Caco-2 (cell line): ENCODE measurements around the gene FOXP1. TPM values are rescaled to one million over a fixed set of nuclear protein-coding genes. Genes with fewer than 3 reads are reported as not detected.

Experiments
- BruUV-seq: library from RNA; stranded (reverse); fragments of 400-500 nt; replicated peaks from 2 replicates; lab custom pipeline; 2021; lab: Mats Ljungman, UMichigan
- CTCF ChIA-PET: fragments of 300-600 bp; sonication (Branson Sonifier 250); formaldehyde crosslinking; loops from one replicate; lab custom pipeline; 2022; ENCODE audit warnings: antibody characterized with exemption; lab: Charles Lee
- POLR2A ChIA-PET: fragments of 300-600 bp; sonication (Branson Sonifier 250); formaldehyde crosslinking; loops from one replicate; lab custom pipeline; 2022; ENCODE audit warnings: antibody characterized with exemption; lab: Charles Lee
- DNase-seq, 2 experiments: peaks; one replicate each; pipeline versions ENCODE4 v3.0.0 to v3.0.0-alpha.2; 2020 to 2022
- H3K27me3 ChIP-seq: replicated peaks from 2 replicates; pipeline ENCODE4 v1.6.0; 2011; ENCODE audit warnings: low read length; ENCODE audit not compliant: control insufficient read depth, insufficient read depth
- H3K36me3 ChIP-seq: 2 replicates; pipeline ENCODE4 v1.5.1; 2011; ENCODE audit warnings: low read length; ENCODE audit not compliant: control insufficient read depth, insufficient read depth
- H3K4me1 ChIP-seq: fragments of 250-450 bp; sonication (Bioruptor Pico); 2 replicates; pipeline ENCODE4 v1.5.1; 2020; ENCODE audit warnings: mild to moderate bottlenecking
- H3K4me3 ChIP-seq: 2 replicates; pipeline ENCODE4 v1.5.1; 2011; ENCODE audit warnings: low read depth, mild to moderate bottlenecking, control low read depth, low read length
- H3K9me3 ChIP-seq: fragments of 250-450 bp; sonication (Bioruptor Pico); 2 replicates; pipeline ENCODE4 v1.5.1; 2020; ENCODE audit warnings: mild to moderate bottlenecking, moderate library complexity
- H3K27ac Mint-ChIP-seq: one replicate; pipeline ENCODE4 v1.8.0; 2022; ENCODE audit warnings: mixed read lengths; ENCODE audit not compliant: unreplicated experiment
- H3K27me3 Mint-ChIP-seq: one replicate; pipeline ENCODE4 v1.8.0; 2022; ENCODE audit warnings: mixed read lengths; ENCODE audit not compliant: insufficient read depth, unreplicated experiment
- H3K36me3 Mint-ChIP-seq: one replicate; pipeline ENCODE4 v1.8.0; 2022; ENCODE audit warnings: mild to moderate bottlenecking, mixed read lengths; ENCODE audit not compliant: insufficient read depth, unreplicated experiment
- H3K4me1 Mint-ChIP-seq: one replicate; pipeline ENCODE4 v1.8.0; 2022; ENCODE audit warnings: low read depth, mixed read lengths; ENCODE audit not compliant: unreplicated experiment
- H3K4me3 Mint-ChIP-seq: one replicate; pipeline ENCODE4 v1.8.0; 2022; ENCODE audit warnings: mild to moderate bottlenecking, moderate library complexity, mixed read lengths; ENCODE audit not compliant: unreplicated experiment
- H3K9me3 Mint-ChIP-seq: one replicate; pipeline ENCODE4 v1.8.0; 2022; ENCODE audit warnings: mixed read lengths; ENCODE audit not compliant: unreplicated experiment
- CTCF ChIP-seq, 2 experiments: fragments of 200-600 bp in 1 of 2; IDR thresholded peaks; 1 replicate in 1 of 2; 2 replicates in 1 of 2; pipeline versions ENCODE4 v1.5.1 to v1.8.0; 2011 to 2022; ENCODE audit warnings: antibody characterized with exemption in 1 of 2, control low read depth in 1 of 2, inconsistent platforms in 1 of 2, low read depth in 1 of 2, low read length in 1 of 2, mild to moderate bottlenecking in 1 of 2, moderate library complexity in 1 of 2; ENCODE audit not compliant: insufficient read depth in 1 of 2, severe bottlenecking in 1 of 2, unreplicated experiment in 1 of 2
- intact Hi-C: fragments of 100-400 bp; cut with micrococcal nuclease; formaldehyde crosslinking; loops from one replicate; pipeline ENCODE4 v1.10.0; 2022; ENCODE audit not compliant: unreplicated experiment
- total RNA-seq: library from RNA; stranded (reverse); gene quantifications from 2 replicates; pipeline ENCODE4 v1.2.3, GENCODE V29; 2022

Gene FOXP1
- total RNA-seq, 1 experiment from 2014 or later = 131 TPM

GRCh38 chr3:71606582-71606981 is 23.1 kb upstream of the FOXP1 start:
- TF ChIP-seq CTCF (IDR thresholded peaks at IDR 0.05; ENCODE audit: insufficient read depth in 1 of 2, low read depth in 1 of 2, low read length in 1 of 2, severe bottlenecking in 1 of 2, unreplicated experiment in 1 of 2) = no peak
- POLR2A ChIA-PET = no interaction called here
- Mint-ChIP-seq H3K9me3 (peaks cover 7% of the 10 kb centered on the region), H3K27me3 (peaks cover 2% of the 10 kb centered on the region), H3K4me3 (no peak overlapping the region), H3K27ac (no peak overlapping the region), H3K36me3 (no peaks in the 10 kb centered on the region), H3K4me1 (peaks cover 5% of the 10 kb centered on the region)
- no peaks in the 10 kb centered on the region for H3K9me3 ChIP-seq
- no peaks in the 10 kb centered on the region for H3K36me3 ChIP-seq
- no peak overlapping the region for H3K4me3 ChIP-seq
- intact Hi-C loops = no loop called here
- CTCF ChIA-PET = no interaction called here
- BruUV-seq = no TSS peak
- H3K4me1 ChIP-seq = no peaks in the 10 kb centered on the region
- DNase-seq = no peak
- H3K27me3 ChIP-seq = no peaks in the 10 kb centered on the region

- H3K36me3 ChIP-seq = no peaks in the 10 kb centered on the region
- Mint-ChIP-seq H3K27me3 (no peaks in the 10 kb centered on the region), H3K4me3 (no peak overlapping the region), H3K27ac (no peak overlapping the region), H3K9me3 (peaks cover 7% of the 10 kb centered on the region), H3K4me1 (peaks cover 5% of the 10 kb centered on the region), H3K36me3 (no peaks in the 10 kb centered on the region)
- H3K4me3 ChIP-seq = no peak overlapping the region
- ChIA-PET CTCF (interaction anchor here (1.3 kb wide), 1 partner anchor 50 kb away, joined by 8 read pairs; no protein-coding TSS in a partner anchor), POLR2A (no interaction called here)
- no peaks in the 10 kb centered on the region for H3K4me1 ChIP-seq
- BruUV-seq = no TSS peak
- H3K27me3 ChIP-seq = no peaks in the 10 kb centered on the region
- peak in 1 of 2 experiments; percentile 32 for DNase-seq
- no peaks in the 10 kb centered on the region for H3K9me3 ChIP-seq
- TF ChIP-seq CTCF (IDR thresholded peaks at IDR 0.05; ENCODE audit: insufficient read depth in 1 of 2, low read depth in 1 of 2, low read length in 1 of 2, severe bottlenecking in 1 of 2, unreplicated experiment in 1 of 2) = no peak
- intact Hi-C loops = loop anchor here (5.0 kb wide), 1 partner anchor 50 kb away; no protein-coding TSS in a partner anchor
These were observed 18.7 kb upstream of the FOXP1 start for GRCh38 chr3:71602256-71602655.

- no peak for DNase-seq
- Mint-ChIP-seq H3K4me3 (no peak overlapping the region), H3K9me3 (peaks cover 7% of the 10 kb centered on the region), H3K27me3 (no peaks in the 10 kb centered on the region), H3K36me3 (no peaks in the 10 kb centered on the region), H3K27ac (no peak overlapping the region), H3K4me1 (peaks cover 5% of the 10 kb centered on the region)
- Histone ChIP-seq H3K4me1 (no peaks in the 10 kb centered on the region), H3K27me3 (no peaks in the 10 kb centered on the region), H3K4me3 (no peak overlapping the region), H3K9me3 (no peaks in the 10 kb centered on the region), H3K36me3 (no peaks in the 10 kb centered on the region)
- CTCF ChIA-PET = interaction anchor here (1.3 kb wide), 1 partner anchor 51 kb away, joined by 8 read pairs; no protein-coding TSS in a partner anchor
- POLR2A ChIA-PET = no interaction called here
- BruUV-seq = no TSS peak
- intact Hi-C loops = loop anchor here (5.0 kb wide), 1 partner anchor 50 kb away; no protein-coding TSS in a partner anchor
- no peak for TF ChIP-seq CTCF (IDR thresholded peaks at IDR 0.05; ENCODE audit: insufficient read depth in 1 of 2, low read depth in 1 of 2, low read length in 1 of 2, severe bottlenecking in 1 of 2, unreplicated experiment in 1 of 2)
These were observed 18.3 kb upstream of the FOXP1 start for GRCh38 chr3:71601811-71602210.
